GM21576 (cell line): ENCODE results near the gene MAG.

Source experiments
- ATAC-seq: cut with Tn5 transposase; IDR thresholded peaks from one replicate; pipeline ENCODE4 v1.9.1; 2021; ENCODE audit warnings: mild to moderate bottlenecking, moderate library complexity; ENCODE audit not compliant: unreplicated experiment

MAG gene

GRCh38 chr19:35297515-35297848 lies 5.5 kb downstream of the MAG start:
- ATAC-seq, result no peak

- ATAC-seq, result no peak
Observed at GRCh38 chr19:35297922-35298321, 6.0 kb downstream of the MAG start.

- no peak for ATAC-seq
Observed at GRCh38 chr19:35298561-35298972, 6.6 kb downstream of the MAG start.

- ATAC-seq, result no peak
Observed at GRCh38 chr19:35299523-35300338, 7.8 kb downstream of the MAG start.

GRCh38 chr19:35300339-35300649 lies 8.3 kb downstream of the MAG start:
- ATAC-seq, result no peak

GRCh38 chr19:35301961-35302360 lies 10.0 kb downstream of the MAG start:
- ATAC-seq, result no peak

- ATAC-seq, result no peak
Observed at GRCh38 chr19:35302446-35302845, 10.5 kb downstream of the MAG start.

GRCh38 chr19:35303357-35303915 lies 11.5 kb downstream of the MAG start:
- no peak for ATAC-seq

- ATAC-seq, result no peak
Observed at GRCh38 chr19:35304036-35304435, 12.1 kb downstream of the MAG start.

GRCh38 chr19:35305181-35305580 lies 13.2 kb downstream of the MAG start:
- ATAC-seq, result no peak

- no peak for ATAC-seq
Observed at GRCh38 chr19:35306473-35307246, 14.7 kb downstream of the MAG start.

GRCh38 chr19:35307931-35308330 lies 16.0 kb downstream of the MAG start:
- ATAC-seq, result no peak

GRCh38 chr19:35308910-35309309 lies 16.9 kb downstream of the MAG start:
- no peak for ATAC-seq

GRCh38 chr19:35309481-35310279 lies 17.7 kb downstream of the MAG start:
- no peak for ATAC-seq

- no peak for ATAC-seq
Observed at GRCh38 chr19:35310331-35310730, 18.4 kb downstream of the MAG start.

GRCh38 chr19:35310811-35311465 lies 19.0 kb downstream of the MAG start:
- ATAC-seq, result no peak

- ATAC-seq, result no peak
Observed at GRCh38 chr19:35311901-35312665, 20.1 kb downstream of the MAG start.

- no peak for ATAC-seq
Observed at GRCh38 chr19:35313587-35313986, 21.6 kb downstream of the MAG start.

GRCh38 chr19:35314031-35314430 lies 22.1 kb downstream of the MAG start:
- no peak for ATAC-seq

- no peak for ATAC-seq
Observed at GRCh38 chr19:35314858-35315470, 23.0 kb downstream of the MAG start.
